Osteoblast (primary cell): Measurements from ENCODE around the gene PNKD. TPM values are rescaled to one million over a fixed set of nuclear protein-coding genes. Genes with fewer than 3 reads are reported as not detected.

Experiments used
- DNase-seq: peaks from one replicate; pipeline ENCODE4 v3.0.0; 2011; ENCODE audit warnings: low spot score, mixed read lengths; ENCODE audit not compliant: insufficient read length; ENCODE audit errors: missing footprints
- H2AFZ ChIP-seq: 2 replicates; pipeline ENCODE4 v1.6.0; 2011; ENCODE audit warnings: mild to moderate bottlenecking, low read length
- H3K27ac ChIP-seq: 2 replicates; pipeline ENCODE4 v1.5.1; 2011; ENCODE audit warnings: mild to moderate bottlenecking, low read depth, low read length, moderate library complexity
- H3K27me3 ChIP-seq: 2 replicates; pipeline ENCODE4 v1.6.0; 2012; ENCODE audit warnings: mild to moderate bottlenecking, control low read depth, inconsistent platforms, low read length, moderate library complexity; ENCODE audit not compliant: insufficient read depth
- H3K36me3 ChIP-seq: 2 replicates; pipeline ENCODE4 v1.5.1; 2011; ENCODE audit warnings: mild to moderate bottlenecking, low read length, control low read depth, moderate library complexity; ENCODE audit not compliant: insufficient read depth
- H3K4me1 ChIP-seq: 2 replicates; pipeline ENCODE4 v1.5.1; 2011; ENCODE audit warnings: mild to moderate bottlenecking, low read length, control low read depth, moderate library complexity; ENCODE audit not compliant: insufficient read depth
- H3K4me2 ChIP-seq: 2 replicates; pipeline ENCODE4 v1.6.0; 2011; ENCODE audit warnings: mild to moderate bottlenecking, low read length; ENCODE audit not compliant: insufficient read depth
- H3K4me3 ChIP-seq: fragments of 200-600 bp; sonication (generic); 3 replicates; pipeline ENCODE4 v1.5.1; 2012; ENCODE audit warnings: mild to moderate bottlenecking, low read length, inconsistent platforms; ENCODE audit not compliant: insufficient read depth
- H3K79me2 ChIP-seq: 2 replicates; pipeline ENCODE4 v1.6.0; 2012; ENCODE audit warnings: mild to moderate bottlenecking, low read length, control low read depth, inconsistent platforms; ENCODE audit not compliant: insufficient read depth
- H3K9me3 ChIP-seq: 2 replicates; pipeline ENCODE4 v1.5.1; 2011; ENCODE audit warnings: low read depth, low read length, control low read depth
- H4K20me1 ChIP-seq: 2 replicates; pipeline ENCODE4 v1.6.0; 2012; ENCODE audit warnings: mild to moderate bottlenecking, low read length, control low read depth; ENCODE audit not compliant: insufficient read depth
- total RNA-seq: library from RNA; depleted of rRNA; stranded (reverse); fragments of >200 nt; gene quantifications from 2 replicates; pipeline ENCODE4 v1.2.3, GENCODE V29; 2012
- TF ChIP-seq, protein P1 (sequence below): IDR thresholded peaks from 2 replicates; pipeline ENCODE4 v1.5.1; 2011; ENCODE audit warnings: mild to moderate bottlenecking, low read depth, low read length, moderate library complexity; ENCODE audit errors: extremely low read depth

Gene PNKD
- total RNA-seq, 1 donor, result 23.2 TPM

DNA sequence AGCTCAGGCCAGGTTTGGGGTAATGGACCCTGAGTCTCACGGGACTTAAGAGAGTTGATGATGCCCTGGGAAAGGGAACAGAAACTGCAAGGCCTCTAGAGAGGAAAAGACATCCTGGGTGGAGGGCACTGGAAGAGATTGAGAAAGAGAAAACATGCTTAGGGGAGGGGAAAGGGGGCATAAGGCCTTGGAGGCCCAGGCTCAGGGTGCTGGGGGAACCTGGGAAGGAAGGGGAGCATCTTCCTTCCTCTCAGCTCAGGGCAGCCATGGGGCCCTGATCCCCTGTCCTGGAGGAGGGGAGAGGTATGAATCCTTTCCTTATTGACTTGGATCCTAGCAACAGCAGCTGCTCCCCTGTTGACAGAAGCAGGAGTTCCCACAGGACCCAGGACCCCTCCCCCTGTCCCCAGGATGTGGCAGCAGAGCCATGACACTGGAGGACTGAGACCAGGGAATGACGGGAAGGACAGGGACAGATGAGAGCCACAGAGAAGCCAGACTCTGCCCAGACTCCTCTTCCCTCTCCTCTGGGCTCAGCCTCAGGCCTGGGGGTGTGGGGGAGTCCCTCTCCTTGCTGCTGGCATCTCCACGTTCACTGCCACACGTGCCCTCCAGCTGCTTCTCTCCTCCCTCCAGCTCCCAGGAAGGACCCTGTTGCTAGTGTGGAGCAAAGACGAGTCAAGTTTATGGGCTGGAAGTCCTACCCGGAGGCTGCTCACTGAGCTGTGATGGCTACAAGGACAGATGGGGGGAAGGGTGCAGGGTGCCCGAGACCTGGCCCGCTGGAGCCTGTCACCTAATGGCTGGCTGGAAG lies 8.7 kb upstream of the PNKD start:
- H4K20me1 ChIP-seq, result peaks cover 11% of the 10 kb centered on the region
- no peak overlapping the region for H2AFZ ChIP-seq
- H3K79me2 ChIP-seq, result no peaks in the 10 kb centered on the region
- peaks cover 32% of the 10 kb centered on the region for H3K36me3 ChIP-seq
- H3K4me3 ChIP-seq, result no peak overlapping the region
- TF ChIP-seq, protein P1, sequence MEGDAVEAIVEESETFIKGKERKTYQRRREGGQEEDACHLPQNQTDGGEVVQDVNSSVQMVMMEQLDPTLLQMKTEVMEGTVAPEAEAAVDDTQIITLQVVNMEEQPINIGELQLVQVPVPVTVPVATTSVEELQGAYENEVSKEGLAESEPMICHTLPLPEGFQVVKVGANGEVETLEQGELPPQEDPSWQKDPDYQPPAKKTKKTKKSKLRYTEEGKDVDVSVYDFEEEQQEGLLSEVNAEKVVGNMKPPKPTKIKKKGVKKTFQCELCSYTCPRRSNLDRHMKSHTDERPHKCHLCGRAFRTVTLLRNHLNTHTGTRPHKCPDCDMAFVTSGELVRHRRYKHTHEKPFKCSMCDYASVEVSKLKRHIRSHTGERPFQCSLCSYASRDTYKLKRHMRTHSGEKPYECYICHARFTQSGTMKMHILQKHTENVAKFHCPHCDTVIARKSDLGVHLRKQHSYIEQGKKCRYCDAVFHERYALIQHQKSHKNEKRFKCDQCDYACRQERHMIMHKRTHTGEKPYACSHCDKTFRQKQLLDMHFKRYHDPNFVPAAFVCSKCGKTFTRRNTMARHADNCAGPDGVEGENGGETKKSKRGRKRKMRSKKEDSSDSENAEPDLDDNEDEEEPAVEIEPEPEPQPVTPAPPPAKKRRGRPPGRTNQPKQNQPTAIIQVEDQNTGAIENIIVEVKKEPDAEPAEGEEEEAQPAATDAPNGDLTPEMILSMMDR, result no peak
- peaks cover 14% of the 10 kb centered on the region for H3K4me1 ChIP-seq
- H3K9me3 ChIP-seq, result no peaks in the 10 kb centered on the region
- H3K27ac ChIP-seq, result no peak overlapping the region
- no peak overlapping the region for H3K4me2 ChIP-seq
- no peaks in the 10 kb centered on the region for H3K27me3 ChIP-seq
- peak; percentile 37 for DNase-seq

- H3K4me1 ChIP-seq, result peaks cover 14% of the 10 kb centered on the region
- H2AFZ ChIP-seq, result no peak overlapping the region
- H3K79me2 ChIP-seq, result peaks cover 2% of the 10 kb centered on the region
- no peak overlapping the region for H3K4me3 ChIP-seq
- peaks cover 11% of the 10 kb centered on the region for H4K20me1 ChIP-seq
- TF ChIP-seq, protein P1, result no peak
- no peak overlapping the region for H3K4me2 ChIP-seq
- no peaks in the 10 kb centered on the region for H3K9me3 ChIP-seq
- no peak overlapping the region for H3K27ac ChIP-seq
- H3K27me3 ChIP-seq, result no peaks in the 10 kb centered on the region
- DNase-seq, result no peak
- peaks cover 35% of the 10 kb centered on the region for H3K36me3 ChIP-seq
Measured at GRCh38 chr2:218262237-218262600, 8.1 kb upstream of the PNKD start.

DNA sequence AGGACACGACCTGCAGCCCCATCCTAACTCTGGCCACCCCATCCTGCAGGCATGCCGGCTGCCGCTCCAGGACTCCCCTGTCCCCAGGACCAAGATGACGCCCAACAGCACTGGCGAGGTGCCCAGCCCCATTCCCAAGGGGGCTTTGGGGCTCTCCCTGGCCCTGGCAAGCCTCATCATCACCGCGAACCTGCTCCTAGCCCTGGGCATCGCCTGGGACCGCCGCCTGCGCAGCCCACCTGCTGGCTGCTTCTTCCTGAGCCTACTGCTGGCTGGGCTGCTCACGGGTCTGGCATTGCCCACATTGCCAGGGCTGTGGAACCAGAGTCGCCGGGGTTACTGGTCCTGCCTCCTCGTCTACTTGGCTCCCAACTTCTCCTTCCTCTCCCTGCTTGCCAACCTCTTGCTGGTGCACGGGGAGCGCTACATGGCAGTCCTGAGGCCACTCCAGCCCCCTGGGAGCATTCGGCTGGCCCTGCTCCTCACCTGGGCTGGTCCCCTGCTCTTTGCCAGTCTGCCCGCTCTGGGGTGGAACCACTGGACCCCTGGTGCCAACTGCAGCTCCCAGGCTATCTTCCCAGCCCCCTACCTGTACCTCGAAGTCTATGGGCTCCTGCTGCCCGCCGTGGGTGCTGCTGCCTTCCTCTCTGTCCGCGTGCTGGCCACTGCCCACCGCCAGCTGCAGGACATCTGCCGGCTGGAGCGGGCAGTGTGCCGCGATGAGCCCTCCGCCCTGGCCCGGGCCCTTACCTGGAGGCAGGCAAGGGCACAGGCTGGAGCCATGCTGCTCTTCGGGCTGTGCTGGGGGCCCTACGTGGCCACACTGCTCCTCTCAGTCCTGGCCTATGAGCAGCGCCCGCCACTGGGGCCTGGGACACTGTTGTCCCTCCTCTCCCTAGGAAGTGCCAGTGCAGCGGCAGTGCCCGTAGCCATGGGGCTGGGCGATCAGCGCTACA lies 7.4 kb upstream of the PNKD start:
- no peaks in the 10 kb centered on the region for H3K9me3 ChIP-seq
- H3K27ac ChIP-seq, result no peak overlapping the region
- no peaks in the 10 kb centered on the region for H3K27me3 ChIP-seq
- no peak overlapping the region for H2AFZ ChIP-seq
- peaks cover 41% of the 10 kb centered on the region for H3K36me3 ChIP-seq
- H3K4me3 ChIP-seq, result no peak overlapping the region
- H4K20me1 ChIP-seq, result peaks cover 11% of the 10 kb centered on the region
- peaks cover 6% of the 10 kb centered on the region for H3K79me2 ChIP-seq
- DNase-seq, result peak; percentile 71
- TF ChIP-seq, protein P1, result no peak
- H3K4me2 ChIP-seq, result no peak overlapping the region
- H3K4me1 ChIP-seq, result peaks cover 14% of the 10 kb centered on the region
